ENCODE data around the gene ARMH4.
A peak's percentile ranks its signal among the peaks of the same experiment; 100 is the strongest.

Gene ARMH4

DNA sequence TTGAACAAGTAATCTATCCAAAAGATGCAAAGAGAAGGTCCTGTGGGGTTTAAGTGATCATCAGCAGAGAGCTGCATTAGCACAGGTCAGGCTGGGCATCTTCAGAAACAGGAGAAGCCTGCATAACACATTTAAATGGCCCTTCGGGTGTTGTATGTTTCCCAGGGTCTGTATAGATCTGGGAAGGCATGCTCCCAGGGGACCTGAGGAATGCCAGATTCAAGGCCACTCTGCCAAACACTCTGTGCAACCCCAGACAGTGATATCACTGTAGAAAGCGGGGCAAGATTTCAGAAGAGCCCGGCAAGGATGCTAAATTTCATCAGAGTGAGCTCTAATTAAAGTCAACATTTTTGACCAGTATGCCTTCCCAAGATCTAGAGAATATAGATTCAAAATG is 92.9 kb downstream of the ARMH4 start:
- Mint-ChIP-seq H3K9me3 (no peaks in the 10 kb centered on the region), H3K4me3 (no peak overlapping the region), H3K4me1 (no peaks in the 10 kb centered on the region), H3K36me3 (no peaks in the 10 kb centered on the region), H3K27ac (no peak overlapping the region)
- no peak for ATAC-seq
- no peak for DNase-seq (ENCODE audit: low spot score in 2 of 2)

- H3K27ac Mint-ChIP-seq, result no peak overlapping the region
- H3K4me3 Mint-ChIP-seq, result no peak overlapping the region
- no peaks in the 10 kb centered on the region for H3K9me3 Mint-ChIP-seq
- ATAC-seq (no peak), DNase-seq (ENCODE audit: low spot score in 2 of 2) (no peak)
- no peaks in the 10 kb centered on the region for H3K36me3 Mint-ChIP-seq
- H3K4me1 Mint-ChIP-seq, result no peaks in the 10 kb centered on the region
Measured at GRCh38 chr14:58055497-58056010, 96.5 kb downstream of the ARMH4 start.

- no peak overlapping the region for H3K27ac Mint-ChIP-seq
- no peak for DNase-seq (ENCODE audit: low spot score in 2 of 2)
- no peaks in the 10 kb centered on the region for H3K36me3 Mint-ChIP-seq
- ATAC-seq, result no peak
- no peaks in the 10 kb centered on the region for H3K4me1 Mint-ChIP-seq
- no peak overlapping the region for H3K4me3 Mint-ChIP-seq
- H3K9me3 Mint-ChIP-seq, result no peaks in the 10 kb centered on the region
Measured at GRCh38 chr14:58054100-58054499, 97.9 kb downstream of the ARMH4 start.

- H3K4me1 Mint-ChIP-seq, result no peaks in the 10 kb centered on the region
- no peaks in the 10 kb centered on the region for H3K36me3 Mint-ChIP-seq
- peaks cover 3% of the 10 kb centered on the region for H3K9me3 Mint-ChIP-seq
- ATAC-seq (no peak), DNase-seq (ENCODE audit: low spot score in 2 of 2) (no peak)
- H3K4me3 Mint-ChIP-seq, result no peak overlapping the region
- no peak overlapping the region for H3K27ac Mint-ChIP-seq
Measured at GRCh38 chr14:58048219-58048618, 103.8 kb downstream of the ARMH4 start.

DNA sequence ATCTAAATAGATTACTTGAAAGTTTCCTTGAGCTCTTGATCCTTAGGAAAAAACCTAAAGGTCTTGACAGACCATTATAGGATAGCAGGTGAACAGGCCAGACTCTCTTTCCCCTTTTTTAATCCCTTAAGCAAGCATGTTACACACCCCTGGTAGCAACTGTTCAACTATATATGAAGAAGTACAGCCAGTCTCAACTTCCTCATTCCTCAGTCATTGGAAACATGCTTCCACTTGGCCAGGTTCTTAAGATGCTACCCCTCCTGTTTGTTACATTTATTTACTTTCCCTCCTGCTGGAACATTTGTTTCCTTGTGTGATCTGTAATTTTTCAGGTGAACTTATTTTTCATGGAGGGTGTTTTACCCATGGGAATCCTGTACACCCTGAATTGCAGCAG is 124.1 kb downstream of the ARMH4 start:
- ATAC-seq (no peak), DNase-seq (ENCODE audit: low spot score in 2 of 2) (no peak)
- H3K4me1 Mint-ChIP-seq, result no peaks in the 10 kb centered on the region
- no peaks in the 10 kb centered on the region for H3K9me3 Mint-ChIP-seq
- H3K36me3 Mint-ChIP-seq, result no peaks in the 10 kb centered on the region
- H3K27ac Mint-ChIP-seq, result no peak overlapping the region
- H3K4me3 Mint-ChIP-seq, result no peak overlapping the region

- Mint-ChIP-seq H3K9me3 (no peaks in the 10 kb centered on the region), H3K4me1 (no peaks in the 10 kb centered on the region), H3K36me3 (no peaks in the 10 kb centered on the region), H3K4me3 (no peak overlapping the region), H3K27ac (no peak overlapping the region)
- ATAC-seq (no peak), DNase-seq (ENCODE audit: low spot score in 2 of 2) (no peak)
Measured at GRCh38 chr14:58026967-58027366, 125.0 kb downstream of the ARMH4 start.

DNA sequence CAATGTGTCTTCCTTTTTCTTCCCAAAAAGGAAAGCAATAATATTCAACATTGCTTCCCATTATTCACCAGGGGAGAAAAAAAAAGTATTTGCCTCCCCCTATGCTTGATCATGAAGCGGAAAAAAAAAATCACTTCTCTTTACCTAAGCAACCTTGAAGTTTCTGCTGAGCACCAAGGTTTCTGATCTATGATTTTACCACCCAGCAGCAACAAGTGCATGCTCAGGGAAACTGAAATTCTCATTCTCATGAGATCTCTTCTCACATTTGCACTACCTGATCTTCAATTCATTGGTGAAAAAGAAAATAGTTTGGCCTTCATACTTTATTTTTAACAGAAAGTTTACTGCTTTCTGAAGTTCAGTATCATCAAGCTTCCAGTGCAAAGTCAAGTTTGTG is 125.8 kb downstream of the ARMH4 start:
- H3K4me3 Mint-ChIP-seq, result no peak overlapping the region
- no peaks in the 10 kb centered on the region for H3K9me3 Mint-ChIP-seq
- no peak overlapping the region for H3K27ac Mint-ChIP-seq
- DNase-seq (ENCODE audit: low spot score in 2 of 2), result no peak
- no peaks in the 10 kb centered on the region for H3K36me3 Mint-ChIP-seq
- no peak for ATAC-seq
- H3K4me1 Mint-ChIP-seq, result no peaks in the 10 kb centered on the region

DNA sequence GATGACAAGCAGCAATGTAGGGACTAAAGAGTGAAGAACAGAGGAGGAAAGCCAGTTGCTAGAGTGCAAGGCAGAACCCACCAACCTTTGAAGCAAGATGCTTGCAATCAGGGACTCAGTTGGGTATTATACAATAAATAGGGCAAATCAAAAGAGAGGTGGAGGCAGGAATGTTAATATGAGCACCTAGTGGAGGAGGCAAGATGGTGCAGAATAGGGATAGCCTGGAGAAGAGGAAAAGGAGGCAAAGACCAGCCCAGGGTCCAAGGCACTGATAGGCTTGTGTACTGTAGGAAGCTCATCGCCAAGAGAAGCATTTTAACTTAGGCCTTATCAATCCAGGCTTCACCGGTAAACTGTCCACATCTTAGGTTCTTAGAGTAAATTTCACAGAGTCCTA is 137.2 kb downstream of the ARMH4 start:
- Mint-ChIP-seq H3K9me3 (no peaks in the 10 kb centered on the region), H3K4me1 (no peaks in the 10 kb centered on the region), H3K4me3 (no peak overlapping the region), H3K27ac (no peak overlapping the region), H3K36me3 (no peaks in the 10 kb centered on the region)
- ATAC-seq (peak; percentile 19), DNase-seq (ENCODE audit: low spot score in 2 of 2) (no peak)

GRCh38 chr14:58002618-58003017 is 149.4 kb downstream of the ARMH4 start:
- Mint-ChIP-seq H3K9me3 (no peaks in the 10 kb centered on the region), H3K4me3 (no peak overlapping the region), H3K36me3 (no peaks in the 10 kb centered on the region), H3K4me1 (no peaks in the 10 kb centered on the region), H3K27ac (no peak overlapping the region)
- DNase-seq (ENCODE audit: low spot score in 2 of 2) (no peak), ATAC-seq (no peak)

DNA sequence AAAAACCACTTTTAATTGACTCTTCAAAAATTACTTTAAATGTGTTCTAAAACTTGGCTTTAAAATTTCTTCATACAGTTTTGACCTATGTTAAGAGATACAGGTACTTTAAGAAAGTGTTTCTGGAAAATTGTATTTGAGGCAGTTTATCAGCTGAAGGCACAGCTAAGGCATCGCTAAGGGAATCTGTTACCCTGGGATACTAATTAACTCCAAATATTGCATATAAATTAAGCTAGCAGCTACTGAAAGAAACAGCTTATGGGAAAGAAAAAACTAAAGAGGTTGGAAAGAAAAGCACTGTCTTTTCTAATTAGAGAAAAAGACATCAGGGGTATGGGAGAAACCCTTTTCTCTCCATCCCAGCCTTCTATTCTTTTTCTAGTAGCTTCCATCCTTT is 152.0 kb downstream of the ARMH4 start:
- DNase-seq (ENCODE audit: low spot score in 2 of 2) (no peak), ATAC-seq (no peak)
- no peaks in the 10 kb centered on the region for H3K36me3 Mint-ChIP-seq
- no peaks in the 10 kb centered on the region for H3K9me3 Mint-ChIP-seq
- H3K4me3 Mint-ChIP-seq, result no peak overlapping the region
- H3K4me1 Mint-ChIP-seq, result no peaks in the 10 kb centered on the region
- H3K27ac Mint-ChIP-seq, result no peak overlapping the region

DNA sequence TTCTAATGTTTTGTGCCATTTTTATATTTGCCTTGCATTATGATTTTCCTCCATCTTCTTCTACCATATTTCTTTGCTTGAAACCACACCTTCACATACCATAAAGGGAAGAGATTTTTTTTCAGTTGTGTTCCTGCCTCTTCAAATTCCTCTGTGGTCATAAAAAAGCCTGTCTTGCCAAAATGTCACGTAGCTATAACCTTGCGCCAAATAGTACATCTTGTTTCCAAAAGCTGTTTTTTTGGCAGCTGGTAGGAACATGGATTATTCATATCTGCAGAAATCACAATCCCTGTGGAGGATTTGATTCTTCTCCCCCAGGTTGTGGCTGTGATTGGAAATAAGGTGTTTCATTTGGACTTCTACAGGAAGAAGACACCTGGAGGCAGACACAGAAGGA is 152.5 kb downstream of the ARMH4 start:
- H3K4me3 Mint-ChIP-seq, result no peak overlapping the region
- no peaks in the 10 kb centered on the region for H3K4me1 Mint-ChIP-seq
- no peak for ATAC-seq
- DNase-seq (ENCODE audit: low spot score in 2 of 2), result no peak
- no peaks in the 10 kb centered on the region for H3K36me3 Mint-ChIP-seq
- H3K9me3 Mint-ChIP-seq, result no peaks in the 10 kb centered on the region
- no peak overlapping the region for H3K27ac Mint-ChIP-seq

GRCh38 chr14:57998766-57999165 is 153.2 kb downstream of the ARMH4 start:
- H3K9me3 Mint-ChIP-seq, result no peaks in the 10 kb centered on the region
- H3K4me1 Mint-ChIP-seq, result no peaks in the 10 kb centered on the region
- no peaks in the 10 kb centered on the region for H3K36me3 Mint-ChIP-seq
- H3K27ac Mint-ChIP-seq, result no peak overlapping the region
- no peak for ATAC-seq
- no peak overlapping the region for H3K4me3 Mint-ChIP-seq
- no peak for DNase-seq (ENCODE audit: low spot score in 2 of 2)

DNA sequence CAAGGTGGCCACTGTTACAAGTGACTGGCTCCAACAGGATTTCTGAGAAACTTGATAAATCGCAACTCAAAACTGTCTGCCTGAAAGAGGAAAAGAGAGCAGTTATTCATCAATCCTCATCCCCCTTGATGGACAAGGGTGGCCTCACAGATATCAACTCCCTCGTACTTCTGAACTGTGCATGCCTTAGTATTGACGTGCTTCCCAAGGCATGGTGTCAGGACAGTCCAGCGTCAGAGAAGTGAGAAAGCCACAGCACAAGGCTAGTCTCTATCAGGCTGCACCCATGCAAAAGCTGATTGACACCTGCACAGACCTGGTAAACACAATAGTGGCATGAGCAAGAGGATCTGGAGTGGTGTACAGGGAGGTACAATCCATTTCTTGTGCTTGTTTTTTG is 160.7 kb downstream of the ARMH4 start:
- ATAC-seq, result peak; percentile 33

DNA sequence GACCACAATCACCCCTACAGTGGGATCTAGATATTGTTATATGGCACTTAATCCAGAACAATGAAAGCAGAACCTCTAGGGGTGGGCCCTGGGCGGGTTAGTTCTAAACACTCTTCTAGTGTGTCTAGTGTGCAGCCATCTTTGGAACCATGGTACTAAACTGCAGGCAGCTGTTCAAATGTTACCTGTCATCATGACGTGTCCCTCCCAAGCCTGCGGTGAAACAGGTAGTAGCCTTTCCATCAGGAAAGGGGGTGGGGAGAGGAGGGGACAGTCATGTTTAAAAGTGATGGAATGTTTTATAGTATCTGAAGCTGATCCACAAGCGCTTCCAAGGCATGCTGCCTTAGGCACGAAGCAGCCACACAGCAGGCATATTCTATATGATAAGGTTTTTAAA is 163.6 kb downstream of the ARMH4 start:
- ATAC-seq (no peak), DNase-seq (ENCODE audit: low spot score in 2 of 2) (no peak)
- H3K9me3 Mint-ChIP-seq, result no peaks in the 10 kb centered on the region
- H3K27ac Mint-ChIP-seq, result no peak overlapping the region
- H3K4me3 Mint-ChIP-seq, result no peak overlapping the region
- no peaks in the 10 kb centered on the region for H3K36me3 Mint-ChIP-seq
- no peaks in the 10 kb centered on the region for H3K4me1 Mint-ChIP-seq

More for the DNA sequence above, 160.7 kb downstream of the ARMH4 start:
- Mint-ChIP-seq H3K36me3 (no peaks in the 10 kb centered on the region), H3K4me3 (no peak overlapping the region), H3K4me1 (no peaks in the 10 kb centered on the region), H3K27ac (no peak overlapping the region), H3K9me3 (no peaks in the 10 kb centered on the region)
- DNase-seq (ENCODE audit: low spot score in 2 of 2), result no peak

GRCh38 chr14:57987596-57988300 is 164.3 kb downstream of the ARMH4 start:
- peak; percentile 11 for ATAC-seq
- H3K27ac Mint-ChIP-seq, result no peak overlapping the region
- no peaks in the 10 kb centered on the region for H3K9me3 Mint-ChIP-seq
- no peak for DNase-seq (ENCODE audit: low spot score in 2 of 2)
- no peak overlapping the region for H3K4me3 Mint-ChIP-seq
- no peaks in the 10 kb centered on the region for H3K36me3 Mint-ChIP-seq
- H3K4me1 Mint-ChIP-seq, result no peaks in the 10 kb centered on the region

- Mint-ChIP-seq H3K4me3 (no peak overlapping the region), H3K36me3 (no peaks in the 10 kb centered on the region), H3K4me1 (no peaks in the 10 kb centered on the region), H3K9me3 (no peaks in the 10 kb centered on the region), H3K27ac (no peak overlapping the region)
- peak; percentile 12 for ATAC-seq
- DNase-seq (ENCODE audit: low spot score in 2 of 2), result no peak
Measured at GRCh38 chr14:57987051-57987450, 165.0 kb downstream of the ARMH4 start.
